T-cell (primary cell): ENCODE results near the gene CCDC74B. TPM values are rescaled to one million over a fixed set of nuclear protein-coding genes. Genes with fewer than 3 reads are reported as not detected.
"Not testable (repeated sequence)": the region's sequence is repeated elsewhere in the genome, so short reads cannot be mapped to it uniquely, and the experiment has no call there.

ENCODE experiments used
- ATAC-seq, 4 experiments: fragments of 200-7000 bp in 3 of 4; fragments of 150-1000 bp in 1 of 4; cut with Tn5 transposase; replicated peaks in 1 of 4; 1 replicate in 3 of 4; 2 replicates in 1 of 4; pipeline ENCODE4 v1.10.0; 2021; ENCODE audit warnings: moderate library complexity in 3 of 4, mild to moderate bottlenecking in 2 of 4, moderate number of reproducible peaks in 1 of 4
- CTCF ChIA-PET, 2 donors: fragments of 300-600 bp; sonication (Branson Sonifier 250); formaldehyde crosslinking; loops; one replicate each; lab custom pipeline; 2022; ENCODE audit warnings: antibody characterized with exemption in 2 of 2; lab: Charles Lee
- POLR2A ChIA-PET, 2 donors: fragments of 300-600 bp; sonication (Branson Sonifier 250); formaldehyde crosslinking; loops; one replicate each; lab custom pipeline; 2022; ENCODE audit warnings: antibody characterized with exemption in 2 of 2; lab: Charles Lee
- DNase-seq, 35 experiments: peaks; one replicate each; pipeline versions ENCODE4 v3.0.0 to v3.0.0-alpha.2; 2013 to 2023
- H3K27ac ChIP-seq: one replicate; pipeline ENCODE4 v1.5.1; 2013; ENCODE audit warnings: low read length
- H3K27me3 ChIP-seq, 2 experiments: replicated peaks in 1 of 2; 1 replicate in 1 of 2; 2 replicates in 1 of 2; pipeline versions ENCODE4 v1.6.1 to v1.7.0; 2013; ENCODE audit warnings: low read length in 1 of 2, mixed read lengths in 1 of 2; ENCODE audit not compliant: control insufficient read depth in 2 of 2, insufficient read depth in 2 of 2; ENCODE audit errors: extremely low read depth in 1 of 2
- H3K36me3 ChIP-seq, 2 donors: 1 replicate in 1 of 2; 2 replicates in 1 of 2; pipeline versions ENCODE4 v1.6.1 to v1.7.0; 2013; ENCODE audit warnings: low read length in 1 of 2; ENCODE audit not compliant: control insufficient read depth in 2 of 2, insufficient read depth in 1 of 2; ENCODE audit errors: extremely low read depth in 1 of 2
- H3K4me1 ChIP-seq, 2 experiments: 1 replicate in 1 of 2; 2 replicates in 1 of 2; pipeline versions ENCODE4 v1.6.1 to v1.7.0; 2013; ENCODE audit warnings: low read length in 2 of 2, mixed read lengths in 1 of 2; ENCODE audit not compliant: insufficient read depth in 2 of 2, control insufficient read depth in 1 of 2; ENCODE audit errors: extremely low read depth in 1 of 2
- H3K4me3 ChIP-seq, 2 donors: 1 replicate in 1 of 2; 2 replicates in 1 of 2; pipeline versions ENCODE4 v1.5.1 to v1.7.0; 2013; ENCODE audit warnings: mild to moderate bottlenecking in 2 of 2, low read length in 1 of 2, moderate library complexity in 1 of 2; ENCODE audit not compliant: control insufficient read depth in 1 of 2; ENCODE audit errors: extremely low read depth in 1 of 2
- H3K9me3 ChIP-seq: 2 replicates; pipeline ENCODE4 v1.7.0; 2013
- H3K27ac Mint-ChIP-seq, 2 donors: one replicate each; pipeline ENCODE4 v1.8.0; 2020 to 2021; ENCODE audit warnings: mild to moderate bottlenecking in 2 of 2, mixed read lengths in 2 of 2
- H3K27me3 Mint-ChIP-seq, 2 donors: one replicate each; pipeline ENCODE4 v1.8.0; 2021 to 2022; ENCODE audit warnings: mixed read lengths in 2 of 2
- H3K36me3 Mint-ChIP-seq: one replicate; pipeline ENCODE4 v1.8.0; 2021; ENCODE audit warnings: mixed read lengths
- H3K4me1 Mint-ChIP-seq, 3 donors: one replicate each; pipeline ENCODE4 v1.8.0; 2020 to 2022; ENCODE audit warnings: mixed read lengths in 3 of 3, mild to moderate bottlenecking in 1 of 3
- H3K4me3 Mint-ChIP-seq, 3 donors: one replicate each; pipeline ENCODE4 v1.8.0; 2020 to 2022; ENCODE audit warnings: mild to moderate bottlenecking in 3 of 3, mixed read lengths in 3 of 3, moderate library complexity in 3 of 3
- H3K9me3 Mint-ChIP-seq, 3 donors: one replicate each; pipeline ENCODE4 v1.8.0; 2020 to 2022; ENCODE audit warnings: mixed read lengths in 3 of 3
- WGBS: methylation state at CpG from one replicate; pipeline ENCODE4 v1.1.5; 2013; ENCODE audit warnings: missing lambda C conversion rate; ENCODE audit not compliant: insufficient coverage; 5-methylcytosine and 5-hydroxymethylcytosine counted together
- total RNA-seq, 35 experiments: library from RNA in 6 of 35; stranded (reverse) in 6 of 35; fragments of 120-200 nt in 1 of 35; gene quantifications; one replicate each; pipeline versions ENCODE4 v1.2.1 to v1.2.4 and lab custom pipeline; 2013 to 2026

The CCDC74B gene
- total RNA-seq, 5 donors from 2014 or later (not counting 1 experiment from before 2014, with no cell fraction given), result 0.42 to 2.0 (median 0.78) TPM; not detected in 1

DNA sequence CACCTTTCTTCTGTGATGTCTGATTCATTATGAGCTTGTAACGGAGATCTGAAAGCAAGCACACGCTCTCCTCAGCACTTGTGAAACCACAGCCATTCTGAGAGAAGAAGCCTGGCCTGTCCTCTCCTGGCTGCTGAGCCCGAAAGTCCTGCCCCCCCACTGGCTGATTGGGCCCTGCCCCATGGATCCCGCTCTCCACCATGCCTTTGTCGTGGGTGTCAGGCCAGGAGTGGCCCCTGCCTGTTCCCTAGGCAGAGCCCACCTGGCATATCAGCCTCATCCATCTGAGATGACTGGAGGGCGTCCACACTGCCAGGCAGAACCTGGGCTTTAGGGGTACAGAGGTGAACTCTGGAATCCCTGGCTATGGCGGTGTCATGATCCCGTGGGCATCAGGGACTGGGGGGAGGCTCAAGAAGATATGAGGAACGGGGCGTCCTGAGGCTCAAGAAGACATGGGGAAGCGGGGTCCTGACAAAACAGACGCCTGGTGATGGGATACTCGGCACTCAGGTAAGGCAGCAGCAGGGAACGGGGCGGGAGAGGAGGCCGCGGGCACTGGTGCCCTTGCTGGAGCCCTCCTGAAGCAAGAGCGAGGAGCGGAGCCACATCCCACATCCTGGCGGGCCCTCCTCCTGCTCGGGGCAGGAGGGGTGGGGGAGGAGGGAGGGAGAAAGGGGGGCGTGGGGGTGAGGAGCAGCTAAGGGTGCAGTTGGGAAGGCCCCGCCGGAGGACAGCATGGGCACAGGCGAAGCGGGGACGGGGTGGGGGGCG is 1.5 kb downstream of the CCDC74B start:
- H3K27ac ChIP-seq, POLR2A ChIA-PET, H3K4me3 ChIP-seq, ATAC-seq, CTCF ChIA-PET, H3K36me3 Mint-ChIP-seq, H3K9me3 Mint-ChIP-seq, H3K9me3 ChIP-seq, H3K27ac Mint-ChIP-seq, H3K36me3 ChIP-seq: not testable (repeated sequence)
- peak in 1 of 35 experiments; percentile 13 for DNase-seq
- peaks cover 0 to 12% of the 10 kb centered on the region in 2 experiments for H3K4me1 ChIP-seq
- H3K27me3 Mint-ChIP-seq, result peaks cover 5 to 13% of the 10 kb centered on the region in 2 donors
- H3K4me1 Mint-ChIP-seq, result peaks cover 0 to 11% (median 10%) of the 10 kb centered on the region in 3 donors
- peaks cover 4 to 25% of the 10 kb centered on the region in 2 experiments for H3K27me3 ChIP-seq
- 69% methylated on average over 8 of the region's 28 CpGs for WGBS
- peak overlapping the region; percentile 61 to 79 (median 73) for H3K4me3 Mint-ChIP-seq

DNA sequence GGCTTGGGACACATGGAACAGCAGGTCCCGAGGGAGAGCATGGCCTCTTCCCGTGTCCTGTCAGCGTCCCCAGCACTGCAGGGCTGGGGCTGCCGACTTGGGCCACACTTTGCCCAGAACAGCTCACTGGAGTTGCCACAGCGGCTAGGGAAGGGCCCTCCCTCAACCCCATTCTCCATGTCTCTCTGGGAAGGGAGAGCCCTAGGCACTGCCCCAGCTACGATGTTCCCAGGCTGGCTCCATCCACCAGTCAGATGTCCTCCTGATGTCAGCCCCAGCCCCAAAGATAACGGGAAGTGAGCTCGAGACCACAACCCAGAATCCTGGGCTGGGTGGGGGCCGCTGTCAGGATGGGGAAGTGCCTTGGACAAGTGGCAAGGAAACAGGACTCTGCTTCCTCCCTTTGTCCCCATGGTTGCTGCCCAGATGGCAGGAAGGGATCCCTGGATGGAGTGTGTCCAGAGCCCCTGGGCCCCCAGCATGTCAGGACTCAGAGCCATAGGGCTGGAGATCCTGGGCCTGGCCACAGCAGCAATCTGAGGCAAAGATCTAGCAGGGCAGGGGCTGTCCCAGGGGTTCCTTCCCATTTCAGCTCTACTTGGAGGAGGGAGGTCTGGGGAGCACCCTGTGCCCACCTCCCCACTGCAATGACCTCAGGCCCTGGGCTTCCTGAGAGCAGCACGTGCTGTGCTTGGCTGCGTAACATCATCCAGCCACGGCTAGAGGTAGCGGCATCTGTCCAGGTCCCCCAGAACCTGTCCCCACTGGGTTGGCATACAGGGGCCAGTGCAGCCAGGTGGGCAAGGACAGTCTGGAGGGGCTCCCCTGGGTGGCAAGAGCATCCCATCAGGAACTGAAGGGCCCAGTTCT is 2.3 kb downstream of the CCDC74B start:
- H3K4me1 Mint-ChIP-seq, result peaks cover 0 to 10% (median 10%) of the 10 kb centered on the region in 3 donors
- peak overlapping the region in 2 of 3 donors; percentile 39 to 79 for H3K4me3 Mint-ChIP-seq
- WGBS, result 89% methylated on average over 4 of the region's 13 CpGs
- H3K9me3 ChIP-seq, H3K36me3 ChIP-seq, H3K27ac Mint-ChIP-seq, H3K27ac ChIP-seq, ATAC-seq, POLR2A ChIA-PET, H3K36me3 Mint-ChIP-seq, H3K4me3 ChIP-seq, H3K9me3 Mint-ChIP-seq, CTCF ChIA-PET: not testable (repeated sequence)
- DNase-seq, result peak in 1 of 35 experiments; percentile 13
- H3K27me3 Mint-ChIP-seq, result peaks cover 5 to 13% of the 10 kb centered on the region in 2 donors
- peaks cover 4 to 25% of the 10 kb centered on the region in 2 experiments for H3K27me3 ChIP-seq
- H3K4me1 ChIP-seq, result peaks cover 0 to 12% of the 10 kb centered on the region in 2 experiments

DNA sequence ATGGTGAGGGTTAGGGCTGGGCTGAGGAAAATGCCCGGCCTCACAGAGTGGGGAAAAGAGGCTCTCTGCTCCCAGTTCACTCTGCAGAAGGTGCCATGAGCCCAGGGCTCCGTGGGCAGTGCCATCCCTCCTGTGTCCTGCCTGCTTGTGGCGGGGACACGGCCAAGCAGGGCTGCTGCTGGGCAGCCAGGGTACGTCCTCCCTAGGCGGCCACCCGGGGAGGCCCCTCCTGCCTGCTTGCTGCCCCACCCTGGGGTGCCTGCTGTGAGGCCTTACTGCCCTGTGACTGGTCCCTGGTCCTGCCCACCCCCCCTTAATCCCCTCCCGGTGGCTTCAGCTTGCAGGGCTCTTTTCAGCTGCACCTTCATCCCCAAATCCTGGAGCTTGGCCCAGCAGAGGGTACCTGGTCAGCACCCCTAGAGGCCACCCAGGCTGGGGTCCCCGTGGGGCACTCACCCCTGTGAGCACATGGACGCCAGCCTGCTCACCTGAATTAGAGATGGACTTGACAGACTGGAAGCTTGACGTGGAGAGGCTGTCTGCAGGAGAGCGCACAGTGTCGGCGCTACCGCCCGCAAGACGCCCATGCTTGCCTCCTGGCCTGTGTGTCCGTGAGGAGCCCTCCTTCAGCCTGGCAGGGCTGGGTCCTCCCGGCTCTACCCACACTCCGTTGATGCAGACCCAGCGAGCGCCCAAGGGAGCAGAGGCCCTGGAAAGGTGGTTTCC is 3.1 kb downstream of the CCDC74B start:
- H3K4me1 Mint-ChIP-seq, result peaks cover 0 to 10% (median 10%) of the 10 kb centered on the region in 3 donors
- peaks cover 5 to 13% of the 10 kb centered on the region in 2 donors for H3K27me3 Mint-ChIP-seq
- ATAC-seq, H3K36me3 ChIP-seq, H3K9me3 ChIP-seq, H3K4me3 ChIP-seq, POLR2A ChIA-PET, CTCF ChIA-PET, H3K27ac ChIP-seq, H3K36me3 Mint-ChIP-seq, H3K9me3 Mint-ChIP-seq, H3K27ac Mint-ChIP-seq, H3K4me3 Mint-ChIP-seq: not testable (repeated sequence)
- Histone ChIP-seq H3K27me3 (peaks cover 4 to 22% of the 10 kb centered on the region in 2 experiments), H3K4me1 (peaks cover 0 to 12% of the 10 kb centered on the region in 2 experiments)
- peak in 1 of 35 experiments; percentile 19 for DNase-seq
- WGBS, result 87% methylated on average over 3 of the region's 22 CpGs

DNA sequence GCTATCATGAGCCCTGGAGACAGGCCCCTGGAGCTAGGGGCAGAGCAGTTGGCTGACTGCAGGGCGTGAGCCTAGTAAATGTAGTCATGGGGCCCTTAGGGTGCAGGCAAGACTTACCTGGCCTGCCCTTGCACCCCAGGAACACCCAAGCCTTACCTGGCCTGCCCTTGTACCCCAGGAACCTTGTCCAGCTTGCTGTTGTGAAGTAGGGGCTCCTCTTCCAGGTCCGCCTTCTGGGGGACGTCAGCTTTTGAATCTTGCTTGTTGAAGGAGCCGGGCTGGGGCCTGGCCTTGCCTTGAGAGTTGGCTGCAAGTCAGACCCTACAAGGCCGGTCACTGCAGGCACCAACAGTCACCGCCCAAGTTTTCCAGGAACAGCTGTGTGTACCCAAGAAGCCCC is 3.9 kb downstream of the CCDC74B start:
- no CpG with 5 or more reads among the region's 6 CpGs for WGBS
- ATAC-seq, CTCF ChIA-PET, H3K27me3 Mint-ChIP-seq, H3K36me3 ChIP-seq, H3K27ac Mint-ChIP-seq, H3K4me3 Mint-ChIP-seq, H3K4me3 ChIP-seq, DNase-seq, POLR2A ChIA-PET, H3K9me3 Mint-ChIP-seq, H3K9me3 ChIP-seq, H3K36me3 Mint-ChIP-seq, H3K27ac ChIP-seq: not testable (repeated sequence)
- H3K4me1 Mint-ChIP-seq, result peaks cover 0 to 10% (median 10%) of the 10 kb centered on the region in 3 donors
- Histone ChIP-seq H3K4me1 (peaks cover 0 to 12% of the 10 kb centered on the region in 2 experiments), H3K27me3 (peaks cover under 1 to 23% of the 10 kb centered on the region in 2 experiments)

DNA sequence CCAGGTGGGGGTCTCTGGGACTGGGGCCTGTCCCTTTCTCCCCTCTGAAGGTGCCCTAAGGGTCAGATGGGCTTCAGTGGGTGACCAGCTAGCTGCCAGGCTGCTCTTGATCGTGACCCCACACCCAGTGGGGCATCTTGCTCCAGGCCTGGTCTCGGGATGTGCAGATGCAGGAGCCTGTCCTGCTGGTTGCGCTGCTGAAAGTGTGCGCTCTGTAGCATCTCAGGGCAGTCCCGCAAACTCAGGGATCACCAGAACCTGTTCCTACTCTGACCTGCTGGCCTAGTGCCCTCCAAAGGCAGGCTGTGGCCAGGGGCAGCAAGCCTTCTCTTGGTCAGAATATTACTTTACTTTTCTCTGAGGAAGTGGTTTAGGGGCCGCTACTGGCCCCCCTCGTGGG is 4.4 kb downstream of the CCDC74B start:
- peaks cover 0 to 10% (median 10%) of the 10 kb centered on the region in 3 donors for H3K4me1 Mint-ChIP-seq
- H3K36me3 Mint-ChIP-seq, DNase-seq, H3K4me3 ChIP-seq, ATAC-seq, H3K9me3 ChIP-seq, H3K9me3 Mint-ChIP-seq, CTCF ChIA-PET, H3K27me3 Mint-ChIP-seq, H3K4me3 Mint-ChIP-seq, H3K36me3 ChIP-seq, H3K27ac Mint-ChIP-seq, H3K27ac ChIP-seq, POLR2A ChIA-PET: not testable (repeated sequence)
- Histone ChIP-seq H3K27me3 (peaks cover 0 to 22% of the 10 kb centered on the region in 2 experiments), H3K4me1 (peaks cover 0 to 12% of the 10 kb centered on the region in 2 experiments)
- WGBS, result no CpG with 5 or more reads among the region's 7 CpGs
